ENCODE data around the gene FGF14.

The FGF14 gene

GRCh38 chr13:102240110-102240509, 161.7 kb downstream of the FGF14 start:
- no peak for TF ChIP-seq CTCF (IDR thresholded peaks at IDR 0.05; ENCODE audit: unreplicated experiment in 3 of 3)
- H3K36me3 Mint-ChIP-seq (ENCODE audit: low read depth): no peaks in the 10 kb centered on the region
- peaks cover 4% of the 10 kb centered on the region for H3K27me3 Mint-ChIP-seq (ENCODE audit: low read depth)
- no peak overlapping the region for H3K27ac Mint-ChIP-seq
- no peak overlapping the region for H3K4me3 Mint-ChIP-seq
- no peaks in the 10 kb centered on the region for H3K4me1 Mint-ChIP-seq
- no peaks in the 10 kb centered on the region for H3K9me3 Mint-ChIP-seq

- H3K4me3 Mint-ChIP-seq: no peak overlapping the region
- H3K9me3 Mint-ChIP-seq: no peaks in the 10 kb centered on the region
- no peak for TF ChIP-seq CTCF (IDR thresholded peaks at IDR 0.05; ENCODE audit: unreplicated experiment in 3 of 3)
- no peaks in the 10 kb centered on the region for H3K4me1 Mint-ChIP-seq
- H3K36me3 Mint-ChIP-seq (ENCODE audit: low read depth): no peaks in the 10 kb centered on the region
- peaks cover 4% of the 10 kb centered on the region for H3K27me3 Mint-ChIP-seq (ENCODE audit: low read depth)
- H3K27ac Mint-ChIP-seq: no peak overlapping the region
Observed at GRCh38 chr13:102237230-102237629, 164.6 kb downstream of the FGF14 start.

GRCh38 chr13:102236830-102237229, 165.0 kb downstream of the FGF14 start:
- H3K4me1 Mint-ChIP-seq: no peaks in the 10 kb centered on the region
- no peaks in the 10 kb centered on the region for H3K36me3 Mint-ChIP-seq (ENCODE audit: low read depth)

GRCh38 chr13:102236341-102236740, 165.5 kb downstream of the FGF14 start:
- no peaks in the 10 kb centered on the region for H3K4me1 Mint-ChIP-seq
- no peak overlapping the region for H3K4me3 Mint-ChIP-seq
- peaks cover 4% of the 10 kb centered on the region for H3K27me3 Mint-ChIP-seq (ENCODE audit: low read depth)
- no peak overlapping the region for H3K27ac Mint-ChIP-seq
- no peaks in the 10 kb centered on the region for H3K9me3 Mint-ChIP-seq
- no peak for TF ChIP-seq CTCF (IDR thresholded peaks at IDR 0.05; ENCODE audit: unreplicated experiment in 3 of 3)
- no peaks in the 10 kb centered on the region for H3K36me3 Mint-ChIP-seq (ENCODE audit: low read depth)

More at GRCh38 chr13:102236830-102237229, 165.0 kb downstream of the FGF14 start:
- peaks cover 4% of the 10 kb centered on the region for H3K27me3 Mint-ChIP-seq (ENCODE audit: low read depth)
- no peak for TF ChIP-seq CTCF (IDR thresholded peaks at IDR 0.05; ENCODE audit: unreplicated experiment in 3 of 3)
- no peak overlapping the region for H3K27ac Mint-ChIP-seq
- H3K9me3 Mint-ChIP-seq: no peaks in the 10 kb centered on the region
- H3K4me3 Mint-ChIP-seq: no peak overlapping the region

GRCh38 chr13:102235689-102236088, 166.2 kb downstream of the FGF14 start:
- Mint-ChIP-seq H3K27me3 (ENCODE audit: low read depth) (peaks cover 4% of the 10 kb centered on the region), H3K4me3 (no peak overlapping the region), H3K36me3 (ENCODE audit: low read depth) (no peaks in the 10 kb centered on the region), H3K27ac (no peak overlapping the region), H3K9me3 (no peaks in the 10 kb centered on the region), H3K4me1 (no peaks in the 10 kb centered on the region)
- TF ChIP-seq CTCF (IDR thresholded peaks at IDR 0.05; ENCODE audit: unreplicated experiment in 3 of 3): no peak

- Mint-ChIP-seq H3K27ac (no peak overlapping the region), H3K9me3 (no peaks in the 10 kb centered on the region), H3K27me3 (ENCODE audit: low read depth) (peaks cover 4% of the 10 kb centered on the region), H3K4me3 (no peak overlapping the region), H3K4me1 (no peaks in the 10 kb centered on the region), H3K36me3 (ENCODE audit: low read depth) (no peaks in the 10 kb centered on the region)
- no peak for TF ChIP-seq CTCF (IDR thresholded peaks at IDR 0.05; ENCODE audit: unreplicated experiment in 3 of 3)
Observed at GRCh38 chr13:102234618-102235017, 167.2 kb downstream of the FGF14 start.

Data from nephron (organoid).